ENCODE results near the gene USE1. TPM values are rescaled to one million over a fixed set of nuclear protein-coding genes. Genes with fewer than 3 reads are reported as not detected.

The USE1 gene
- total RNA-seq, 1 experiment from 2014 or later: 23.1 TPM

DNA sequence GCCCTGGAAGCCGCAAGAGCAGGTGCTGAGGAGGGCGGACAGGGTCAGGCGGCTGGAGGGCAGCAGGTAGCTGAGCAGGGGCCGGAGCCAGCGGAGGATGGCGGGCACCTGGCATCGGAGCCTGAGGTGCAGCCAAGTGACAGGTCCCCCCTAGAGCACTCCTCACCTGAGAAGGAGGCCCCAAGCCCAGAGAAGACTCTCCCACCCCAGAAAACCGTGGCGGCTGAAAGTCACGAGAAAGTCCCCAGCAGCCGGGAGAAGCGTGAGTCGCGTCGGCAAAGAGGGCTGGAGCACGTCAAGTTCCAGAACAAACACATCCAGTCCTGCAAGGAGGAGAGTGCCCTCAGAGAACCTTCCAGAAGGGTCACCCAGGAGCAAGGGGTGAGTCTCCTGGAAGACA lies 20.5 kb upstream of the USE1 start:
- Histone ChIP-seq H3K4me3 (no peak overlapping the region), H3K27me3 (replicated peaks) (no peaks in the 10 kb centered on the region), H3K27ac (no peak overlapping the region), H3K4me1 (replicated peaks) (no peaks in the 10 kb centered on the region), H3K9me3 (replicated peaks) (no peaks in the 10 kb centered on the region), H3K36me3 (peaks cover 78% of the 10 kb centered on the region)
- peak in 1 of 2 experiments; percentile 35 for DNase-seq (ENCODE audit: low read depth in 1 of 2, low spot score in 2 of 2)

GRCh38 chr19:17195106-17195505 lies 20.1 kb upstream of the USE1 start:
- Histone ChIP-seq H3K4me3 (no peak overlapping the region), H3K27me3 (replicated peaks) (no peaks in the 10 kb centered on the region), H3K27ac (no peak overlapping the region), H3K9me3 (replicated peaks) (no peaks in the 10 kb centered on the region), H3K36me3 (peaks cover 78% of the 10 kb centered on the region), H3K4me1 (replicated peaks) (no peaks in the 10 kb centered on the region)
- no peak for DNase-seq (ENCODE audit: low read depth in 1 of 2, low spot score in 2 of 2)

- no peak for DNase-seq (ENCODE audit: low read depth in 1 of 2, low spot score in 2 of 2)
- Histone ChIP-seq H3K9me3 (replicated peaks) (no peaks in the 10 kb centered on the region), H3K27ac (no peak overlapping the region), H3K4me1 (replicated peaks) (no peaks in the 10 kb centered on the region), H3K4me3 (no peak overlapping the region), H3K36me3 (peaks cover 81% of the 10 kb centered on the region), H3K27me3 (replicated peaks) (no peaks in the 10 kb centered on the region)
Observed at GRCh38 chr19:17196610-17197009, 18.5 kb upstream of the USE1 start.

DNA sequence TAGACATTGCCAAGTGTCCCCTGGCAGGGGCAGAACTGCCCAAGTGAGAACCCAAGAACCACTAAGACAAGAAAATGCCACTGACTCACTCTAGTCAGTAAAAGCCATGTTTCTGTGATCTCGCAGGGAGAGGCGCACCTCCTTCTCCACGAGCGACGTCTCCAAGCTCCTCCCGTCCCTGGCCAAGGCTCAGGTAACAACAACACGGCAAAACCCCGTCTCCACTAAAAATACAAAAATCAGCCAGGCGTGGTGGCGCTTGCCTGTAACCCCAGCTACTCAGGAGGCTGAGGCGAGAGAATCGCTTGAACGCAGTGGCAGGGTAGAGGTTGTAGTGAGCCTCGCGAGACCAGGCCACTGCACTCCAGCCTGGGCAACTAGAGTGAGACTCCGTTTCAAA lies 17.5 kb upstream of the USE1 start:
- Histone ChIP-seq H3K27me3 (replicated peaks) (no peaks in the 10 kb centered on the region), H3K4me1 (replicated peaks) (no peaks in the 10 kb centered on the region), H3K9me3 (replicated peaks) (no peaks in the 10 kb centered on the region), H3K27ac (no peak overlapping the region), H3K36me3 (peaks cover 81% of the 10 kb centered on the region), H3K4me3 (no peak overlapping the region)
- DNase-seq (ENCODE audit: low read depth in 1 of 2, low spot score in 2 of 2): no peak

- H3K27me3 ChIP-seq (replicated peaks): no peaks in the 10 kb centered on the region
- H3K36me3 ChIP-seq: peaks cover 77% of the 10 kb centered on the region
- H3K4me1 ChIP-seq (replicated peaks): no peaks in the 10 kb centered on the region
- H3K27ac ChIP-seq: no peak overlapping the region
- no peak for DNase-seq (ENCODE audit: low read depth in 1 of 2, low spot score in 2 of 2)
- H3K4me3 ChIP-seq: no peak overlapping the region
- no peaks in the 10 kb centered on the region for H3K9me3 ChIP-seq (replicated peaks)
Observed at GRCh38 chr19:17200408-17201079, 14.6 kb upstream of the USE1 start.

GRCh38 chr19:17202249-17202648 lies 12.9 kb upstream of the USE1 start:
- no peaks in the 10 kb centered on the region for H3K4me1 ChIP-seq (replicated peaks)
- peak in 1 of 2 experiments; percentile 59 for DNase-seq (ENCODE audit: low read depth in 1 of 2, low spot score in 2 of 2)
- peaks cover 85% of the 10 kb centered on the region for H3K36me3 ChIP-seq
- H3K9me3 ChIP-seq (replicated peaks): no peaks in the 10 kb centered on the region
- H3K27me3 ChIP-seq (replicated peaks): no peaks in the 10 kb centered on the region
- no peak overlapping the region for H3K4me3 ChIP-seq
- no peak overlapping the region for H3K27ac ChIP-seq

- Histone ChIP-seq H3K27ac (no peak overlapping the region), H3K36me3 (peaks cover 83% of the 10 kb centered on the region), H3K4me3 (no peak overlapping the region), H3K9me3 (replicated peaks) (no peaks in the 10 kb centered on the region), H3K4me1 (replicated peaks) (no peaks in the 10 kb centered on the region), H3K27me3 (replicated peaks) (no peaks in the 10 kb centered on the region)
- peak in 1 of 2 experiments; percentile 41 for DNase-seq (ENCODE audit: low read depth in 1 of 2, low spot score in 2 of 2)
Observed at GRCh38 chr19:17202713-17203112, 12.4 kb upstream of the USE1 start.

GRCh38 chr19:17205237-17206140 lies 9.7 kb upstream of the USE1 start:
- no peak for DNase-seq (ENCODE audit: low read depth in 1 of 2, low spot score in 2 of 2)
- H3K36me3 ChIP-seq: peaks cover 84% of the 10 kb centered on the region
- H3K9me3 ChIP-seq (replicated peaks): no peaks in the 10 kb centered on the region
- H3K27me3 ChIP-seq (replicated peaks): no peaks in the 10 kb centered on the region
- no peak overlapping the region for H3K27ac ChIP-seq
- no peak overlapping the region for H3K4me3 ChIP-seq
- H3K4me1 ChIP-seq (replicated peaks): peaks cover 5% of the 10 kb centered on the region; the same call in 1 of the 2 replicates

DNA sequence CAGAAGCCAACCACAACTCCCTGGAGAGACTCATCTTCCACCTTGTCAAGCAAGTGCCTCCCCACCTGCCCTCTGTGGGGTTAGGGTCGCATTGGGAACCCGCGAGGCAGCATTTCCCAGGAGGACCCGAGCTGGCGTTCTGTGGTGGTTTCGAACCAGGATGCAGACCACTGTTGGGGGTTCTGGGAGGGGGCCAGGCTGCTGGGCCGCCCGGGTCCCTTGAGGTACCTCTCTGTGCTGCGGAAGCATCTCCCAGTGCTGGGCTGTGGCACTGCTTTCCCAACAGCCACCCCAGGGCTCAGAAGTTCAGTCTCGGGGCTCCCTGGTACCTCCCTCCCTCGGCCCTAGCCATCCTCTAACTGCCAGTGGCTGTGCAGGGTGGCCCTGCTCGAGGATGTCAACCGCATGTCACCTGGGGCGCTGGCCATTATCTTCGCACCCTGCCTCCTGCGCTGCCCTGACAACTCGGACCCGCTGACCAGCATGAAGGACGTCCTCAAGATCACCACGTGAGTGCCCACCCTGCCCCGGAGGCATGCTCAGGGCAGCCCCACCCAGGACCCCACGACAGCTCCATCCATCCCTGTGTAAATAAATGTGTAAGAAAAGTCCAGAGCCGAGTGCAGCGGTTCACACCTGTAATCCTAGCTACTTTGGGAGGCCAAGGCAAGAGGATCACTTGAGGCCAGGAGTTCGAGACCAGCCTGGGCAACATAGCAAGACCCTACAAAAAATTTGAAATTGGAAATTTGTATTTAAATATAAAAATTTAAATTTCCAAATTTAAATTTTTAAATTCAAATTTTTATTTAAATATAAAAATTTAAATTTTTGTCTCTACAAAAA lies 8.2 kb upstream of the USE1 start:
- Histone ChIP-seq H3K36me3 (peaks cover 80% of the 10 kb centered on the region), H3K4me3 (no peak overlapping the region), H3K27ac (no peak overlapping the region), H3K9me3 (replicated peaks) (no peaks in the 10 kb centered on the region), H3K4me1 (replicated peaks) (peaks cover 5% of the 10 kb centered on the region; the same call in 1 of the 2 replicates), H3K27me3 (replicated peaks) (no peaks in the 10 kb centered on the region)
- no peak for DNase-seq (ENCODE audit: low read depth in 1 of 2, low spot score in 2 of 2)

GRCh38 chr19:17209126-17210036 lies 5.8 kb upstream of the USE1 start:
- peaks cover 71% of the 10 kb centered on the region for H3K36me3 ChIP-seq
- peaks cover 6% of the 10 kb centered on the region for H3K4me1 ChIP-seq (replicated peaks)
- DNase-seq (ENCODE audit: low read depth in 1 of 2, low spot score in 2 of 2): peak; percentile 40 to 80
- H3K4me3 ChIP-seq: no peak overlapping the region
- no peak overlapping the region for H3K27ac ChIP-seq
- no peaks in the 10 kb centered on the region for H3K27me3 ChIP-seq (replicated peaks)
- H3K9me3 ChIP-seq (replicated peaks): no peaks in the 10 kb centered on the region

DNA sequence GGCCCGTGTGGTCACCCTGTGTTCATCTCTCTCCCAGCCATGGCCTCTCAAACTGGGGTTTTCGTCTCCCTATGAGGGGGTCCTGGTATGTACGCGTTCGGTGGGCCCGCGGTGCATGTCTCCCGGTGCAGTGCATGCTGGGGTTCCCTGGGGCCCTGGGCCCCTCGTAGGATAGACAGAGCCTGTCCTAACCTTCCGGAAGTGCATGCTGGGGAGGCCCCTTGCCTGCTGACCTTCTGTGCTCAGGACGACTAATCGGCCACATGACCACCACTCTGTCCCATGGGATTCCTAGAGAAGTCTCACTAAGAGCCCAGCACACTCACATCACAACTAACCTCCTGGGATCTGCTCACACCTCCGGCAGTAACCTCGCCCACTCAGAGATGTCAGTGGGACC lies 4.9 kb upstream of the USE1 start:
- Histone ChIP-seq H3K9me3 (replicated peaks) (no peaks in the 10 kb centered on the region), H3K4me3 (no peak overlapping the region), H3K27ac (no peak overlapping the region), H3K36me3 (peaks cover 62% of the 10 kb centered on the region), H3K4me1 (replicated peaks) (peaks cover 12% of the 10 kb centered on the region), H3K27me3 (replicated peaks) (no peaks in the 10 kb centered on the region)
- DNase-seq (ENCODE audit: low read depth in 1 of 2, low spot score in 2 of 2): no peak

- Histone ChIP-seq H3K9me3 (replicated peaks) (no peaks in the 10 kb centered on the region), H3K27me3 (replicated peaks) (no peaks in the 10 kb centered on the region), H3K36me3 (peaks cover 60% of the 10 kb centered on the region), H3K27ac (no peak overlapping the region), H3K4me3 (no peak overlapping the region), H3K4me1 (replicated peaks) (peaks cover 17% of the 10 kb centered on the region)
- DNase-seq (ENCODE audit: low read depth in 1 of 2, low spot score in 2 of 2): no peak
Observed at GRCh38 chr19:17211547-17212446, 3.4 kb upstream of the USE1 start.

Data from SJSA1 (cell line).